K562 (cell line): Measurements from ENCODE around the gene TWSG1. TPM values are rescaled to one million over a fixed set of nuclear protein-coding genes. Genes with fewer than 3 reads are reported as not detected.

ENCODE experiments used
- ATAC-seq: fragments of 200-7000 bp; cut with Tn5 transposase; 3 replicates; pipeline ENCODE4 v1.9.1; 2020; ENCODE audit warnings: moderate library complexity
- BruUV-seq: library from RNA; stranded (reverse); fragments of 400-500 nt; replicated peaks from 2 replicates; lab custom pipeline; 2021; lab: Mats Ljungman, UMichigan
- CTCF ChIA-PET: fragments of 300-600 bp; formaldehyde crosslinking; extraction: SDS; loops from one replicate; lab custom pipeline; 2021; ENCODE audit warnings: low intra/inter-chr PET ratio; lab: Yijun Ruan, JAX
- POLR2A ChIA-PET: fragments of 300-600, 350-650 bp; sonication (Branson Sonifier 250); formaldehyde crosslinking; extraction: SDS; loops from one replicate; lab custom pipeline; 2021; ENCODE audit warnings: antibody characterized with exemption, inconsistent platforms; lab: Yijun Ruan, JAX
- DNase-seq, 4 experiments: peaks; one replicate each; pipeline versions ENCODE4 v3.0.0 to v3.0.0-alpha.2; 2011 to 2018; ENCODE audit warnings: low spot score in 3 of 4, mixed read lengths in 3 of 4; ENCODE audit errors: extremely low read depth in 1 of 4
- FAIRE-seq: peaks from 2 replicates; lab custom pipeline; 2011; peaks lifted over from hg19 to GRCh38; lab: Jason Lieb, UNC
- H2AFZ ChIP-seq: 2 replicates; pipeline ENCODE4 v1.6.0; 2011; ENCODE audit warnings: low read depth, low read length, control low read depth, inconsistent platforms
- H3K27ac ChIP-seq: fragments of 200-600 bp; 3 replicates; pipeline ENCODE4 v1.8.0; 2011; ENCODE audit warnings: low read depth, mild to moderate bottlenecking, control low read depth, inconsistent platforms, low read length, moderate library complexity, mixed read lengths; ENCODE audit errors: extremely low read depth
- H3K27me3 ChIP-seq, 2 experiments: fragments of 300-600 bp in 1 of 2; 2 replicates in 1 of 2; 3 replicates in 1 of 2; pipeline versions ENCODE4 v1.6.0 to v1.8.0; 2011; ENCODE audit warnings: inconsistent platforms in 2 of 2, low read length in 2 of 2, mild to moderate bottlenecking in 1 of 2, mixed read lengths in 1 of 2, moderate library complexity in 1 of 2; ENCODE audit not compliant: control insufficient read depth in 2 of 2, insufficient read depth in 2 of 2
- H3K36me3 ChIP-seq: fragments of 300-600 bp; 3 replicates; pipeline ENCODE4 v1.8.0; 2011; ENCODE audit warnings: mild to moderate bottlenecking, low read length, inconsistent platforms; ENCODE audit not compliant: control insufficient read depth, insufficient read depth
- H3K4me1 ChIP-seq, 2 experiments: fragments of 200-600 bp in 1 of 2; replicated peaks in 1 of 2; 2 replicates in 1 of 2; 3 replicates in 1 of 2; pipeline versions ENCODE4 v1.5.1 to v1.8.0; 2011; ENCODE audit warnings: inconsistent platforms in 2 of 2, low read length in 2 of 2, mild to moderate bottlenecking in 1 of 2, mixed read lengths in 1 of 2, moderate library complexity in 1 of 2; ENCODE audit not compliant: control insufficient read depth in 2 of 2, insufficient read depth in 2 of 2
- H3K4me2 ChIP-seq: 2 replicates; pipeline ENCODE4 v1.6.1; 2011; ENCODE audit warnings: low read length, control low read depth, inconsistent platforms, mixed read lengths; ENCODE audit not compliant: insufficient read depth
- H3K4me3 ChIP-seq: fragments of 200-600 bp; sonication (generic), shearing (Covaris generic); 2 replicates; pipeline ENCODE4 v1.5.1; 2016; ENCODE audit warnings: control low read depth, inconsistent platforms
- H3K79me2 ChIP-seq: fragments of 200-600 bp; 3 replicates; pipeline ENCODE4 v1.8.0; 2011; ENCODE audit warnings: low read length, inconsistent platforms; ENCODE audit not compliant: control insufficient read depth, insufficient read depth
- H3K9ac ChIP-seq, 2 experiments: 2 replicates each; pipeline versions ENCODE4 v1.6.0 to v1.6.1; 2011; ENCODE audit warnings: low read depth in 2 of 2, low read length in 2 of 2, control low read depth in 1 of 2, inconsistent platforms in 1 of 2, mild to moderate bottlenecking in 1 of 2, mixed read lengths in 1 of 2; ENCODE audit not compliant: insufficient read depth in 1 of 2
- H3K9me1 ChIP-seq: one replicate; pipeline ENCODE4 v1.6.0; 2011; ENCODE audit warnings: inconsistent platforms, mild to moderate bottlenecking, low read length, moderate library complexity; ENCODE audit not compliant: control insufficient read depth, insufficient read depth
- H3K9me3 ChIP-seq: replicated peaks from 2 replicates; pipeline ENCODE4 v1.5.1; 2011; ENCODE audit warnings: low read depth, low read length, inconsistent platforms; ENCODE audit not compliant: control insufficient read depth, insufficient read depth
- H4K20me1 ChIP-seq: replicated peaks from 2 replicates; pipeline ENCODE4 v1.6.1; 2011; ENCODE audit warnings: low read length, inconsistent platforms, mixed read lengths; ENCODE audit not compliant: control insufficient read depth, insufficient read depth
- BRD9 ChIP-seq: fragments of 450-650 bp; IDR thresholded peaks from 2 replicates; pipeline ENCODE4 v1.6.1; 2018; ENCODE audit warnings: low read depth; ENCODE audit not compliant: partially characterized antibody
- CREB3 ChIP-seq: fragments of 450-650 bp; conservative IDR thresholded peaks from 2 replicates; pipeline ENCODE4 v1.6.1; 2016; ENCODE audit warnings: missing genetic modification characterization, low read depth, mild to moderate bottlenecking, missing compliant biosample characterization, moderate library complexity
- GABPB2 ChIP-seq: fragments of 250-450 bp; sonication (Bioruptor Pico); conservative IDR thresholded peaks from 2 replicates; pipeline ENCODE4 v1.5.1; 2021; ENCODE audit warnings: mild to moderate bottlenecking
- RBM25 ChIP-seq: fragments of 200-400 bp; formaldehyde crosslinking; IDR thresholded peaks from 2 replicates; pipeline ENCODE4 v1.6.1; 2018; ENCODE audit warnings: low read length, low read depth, moderate library complexity; ENCODE audit not compliant: severe bottlenecking
- SRF ChIP-seq, 2 experiments: fragments of 250-450, 450-650 bp in 1 of 2; sonication (Bioruptor Pico) in 1 of 2; sonication (generic) in 1 of 2; formaldehyde crosslinking; IDR thresholded peaks; 2 replicates each; pipeline versions ENCODE4 v1.5.0 to v1.5.1; 2020 to 2022; ENCODE audit warnings: mild to moderate bottlenecking in 1 of 2, missing genetic modification reagents in 1 of 2
- ZBTB1 ChIP-seq: sonication (generic); formaldehyde crosslinking; IDR thresholded peaks from 2 replicates; pipeline ENCODE4 v1.8.1; 2023; ENCODE audit warnings: missing genetic modification reagents, low read depth, mild to moderate bottlenecking, borderline replicate concordance
- ZBTB5 ChIP-seq: fragments of 450-650 bp; IDR thresholded peaks from 2 replicates; pipeline ENCODE4 v1.6.1; 2017; ENCODE audit warnings: antibody characterized with exemption
- ZNF347 ChIP-seq: fragments of 450-650 bp; formaldehyde crosslinking; IDR thresholded peaks from 2 replicates; pipeline ENCODE4 v1.4.0; 2020; ENCODE audit warnings: low read depth, mild to moderate bottlenecking, moderate library complexity
- ZNF41 ChIP-seq: fragments of 250-450 bp; sonication (Bioruptor Pico); conservative IDR thresholded peaks from 2 replicates; pipeline ENCODE4 v1.4.0; 2020; ENCODE audit warnings: mild to moderate bottlenecking
- ZNF584 ChIP-seq: fragments of 200-800 bp; sonication (Bioruptor generic); IDR thresholded peaks from 2 replicates; pipeline ENCODE4 v1.6.1; 2016; ENCODE audit warnings: low read depth, mild to moderate bottlenecking, missing genetic modification characterization, missing compliant biosample characterization
- ZNF609 ChIP-seq: sonication (generic); formaldehyde crosslinking; IDR thresholded peaks from 2 replicates; pipeline ENCODE4 v1.8.1; 2023; ENCODE audit warnings: missing genetic modification reagents, mild to moderate bottlenecking, borderline replicate concordance
- WGBS: fragments of 100-300 bp; shearing (Covaris generic); methylation state at CpG from one replicate; pipeline ENCODE4 v1.1.6; 2016; ENCODE audit warnings: low coverage, mixed read lengths; ENCODE audit not compliant: insufficient coverage; ENCODE audit errors: missing lambda C conversion rate; 5-methylcytosine and 5-hydroxymethylcytosine counted together
- in situ Hi-C: fragments of 300-500 bp; cut with MboI; formaldehyde crosslinking; loops from 4 replicates; pipeline ENCODE4 v1.15.0; 2018; ENCODE audit warnings: inconsistent platforms, mixed read lengths
- intact Hi-C: fragments of 100-400 bp; cut with micrococcal nuclease; formaldehyde crosslinking; loops from 2 replicates; pipeline ENCODE4 v1.14.2; 2022
- polyA plus RNA-seq, 8 experiments: library from polyadenylated mRNA; depleted of rRNA in 4 of 8; stranded (reverse) in 5 of 8; unstranded in 3 of 8; fragments of >200 nt; fragmentation: Nextera tagmentation in 2 of 8; fragmentation: Illumina TruSeq in 1 of 8; extraction: Ambion mirVana in 2 of 8; extraction: Trizol in 1 of 8; gene quantifications; 2 replicates each; pipeline versions ENCODE4 v1.2.1 to v1.2.3, GENCODE V29; 2011 to 2014; ENCODE audit warnings: inconsistent platforms in 1 of 8, missing spikeins in 1 of 8
- total RNA-seq, 7 experiments: library from RNA; depleted of rRNA in 6 of 7; stranded (reverse); fragments of >200 nt in 6 of 7; fragmentation: Illumina TruSeq in 2 of 7; extraction: Trizol in 2 of 7; gene quantifications; 2 replicates each; pipeline versions ENCODE4 v1.2.1 to v1.2.3, GENCODE V29; 2011 to 2021; ENCODE audit warnings: low replicate concordance in 1 of 7

Gene TWSG1
- total and polyA plus RNA-seq, 9 of the 15 experiments (the other 6 are each of a cell fraction or from before 2014, with no cell fraction given), result 10.4 to 37.2 (median 25.1) TPM

- Histone ChIP-seq H3K79me2 (no peaks in the 10 kb centered on the region), H3K4me3 (no peak overlapping the region), H3K4me1 (peaks cover 0 to 3% of the 10 kb centered on the region in 2 experiments; a peak in 1 of 5 replicates), H2AFZ (no peak overlapping the region), H3K9me1 (no peaks in the 10 kb centered on the region), H3K27ac (no peak overlapping the region), H3K4me2 (no peak overlapping the region), H3K9me3 (no peaks in the 10 kb centered on the region), H4K20me1 (no peaks in the 10 kb centered on the region), H3K9ac (no peak overlapping the region), H3K36me3 (no peaks in the 10 kb centered on the region), H3K27me3 (no peaks in the 10 kb centered on the region)
- DNase-seq (no peak), FAIRE-seq (no peak), ATAC-seq (no peak)
- BruUV-seq, result no TSS peak
- in situ Hi-C loops, result no loop called here
- TF ChIP-seq GABPB2 (CRISPR knock-in tag) (no peak), ZNF41 (no peak), ZNF584 (CRISPR knock-in tag) (no peak), ZBTB5 (no peak), ZBTB1 (CRISPR knock-in tag) (no peak), ZNF609 (CRISPR knock-in tag) (no peak), CREB3 (no peak), SRF (CRISPR knock-in tag; IDR thresholded peaks at IDR 0.05) (no peak), RBM25 (no peak), BRD9 (no peak), ZNF347 (CRISPR knock-in tag) (no peak)
- ChIA-PET POLR2A (interaction anchor here (0.8 to 1.5 kb wide), 3 partner anchors 13 to 23 kb away, joined by 3 to 4 read pairs (median 3); no protein-coding TSS in a partner anchor), CTCF (no interaction called here)
- 81% methylated on average over 2 of the region's 2 CpGs for WGBS
- intact Hi-C loops, result no loop called here
Observed at GRCh38 chr18:9380101-9380500, 45.5 kb downstream of the TWSG1 start.
